GM23248 (cell line): Measurements from ENCODE around the gene GCNT1.

Experiments
- EZH2 ChIP-seq: fragments of 200-600 bp; sonication (generic); IDR thresholded peaks from 2 replicates; pipeline ENCODE4 v1.6.1; 2018; ENCODE audit warnings: antibody characterized with exemption, mild to moderate bottlenecking; ENCODE audit not compliant: insufficient read depth, poor library complexity, severe bottlenecking
- EZH2phosphoT487 ChIP-seq: fragments of 200-600 bp; sonication (generic); IDR thresholded peaks from 2 replicates; pipeline ENCODE4 v1.6.1; 2018; ENCODE audit warnings: antibody characterized with exemption, moderate library complexity, mild to moderate bottlenecking, low read depth; ENCODE audit not compliant: insufficient read depth

DNA sequence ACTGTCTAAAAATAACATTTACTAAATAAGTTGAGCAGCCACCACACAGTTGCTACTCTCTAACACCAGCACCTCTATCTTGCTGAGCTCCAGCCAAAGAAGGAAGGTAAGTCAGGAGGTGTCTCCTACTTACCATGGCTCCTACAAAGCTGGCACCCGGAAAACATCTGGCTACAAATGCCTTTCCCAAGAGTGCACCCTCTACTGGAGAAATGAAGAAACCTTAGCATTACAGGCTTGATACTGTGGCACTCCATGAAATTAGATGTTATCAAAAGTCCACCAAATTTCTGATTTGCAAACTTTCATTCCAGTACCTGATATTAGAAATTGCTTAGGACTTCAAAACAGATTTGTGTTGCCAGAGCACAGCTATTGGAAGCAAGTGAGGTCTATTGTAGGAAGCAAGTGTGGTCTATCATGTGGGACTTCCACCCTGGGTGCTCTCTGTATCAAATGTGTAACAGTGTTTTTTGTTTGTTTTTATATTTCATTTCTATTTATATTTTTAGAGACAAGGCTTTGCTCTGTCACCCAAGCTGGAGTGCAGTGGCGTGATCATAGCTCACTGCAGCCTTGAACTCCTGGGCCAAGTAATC lies 39.1 kb upstream of the GCNT1 start:
- no peak for TF ChIP-seq EZH2
- TF ChIP-seq EZH2phosphoT487 = no peak
